SIG-M5 (cell line): ENCODE results near the gene CHI3L2.
A peak's percentile ranks its signal among the peaks of the same experiment; 100 is the strongest.

Experiments
- DNase-seq: peaks from one replicate; lab custom pipeline; 2025; lab: John Stamatoyannopoulos, UW

The CHI3L2 gene, protein sequence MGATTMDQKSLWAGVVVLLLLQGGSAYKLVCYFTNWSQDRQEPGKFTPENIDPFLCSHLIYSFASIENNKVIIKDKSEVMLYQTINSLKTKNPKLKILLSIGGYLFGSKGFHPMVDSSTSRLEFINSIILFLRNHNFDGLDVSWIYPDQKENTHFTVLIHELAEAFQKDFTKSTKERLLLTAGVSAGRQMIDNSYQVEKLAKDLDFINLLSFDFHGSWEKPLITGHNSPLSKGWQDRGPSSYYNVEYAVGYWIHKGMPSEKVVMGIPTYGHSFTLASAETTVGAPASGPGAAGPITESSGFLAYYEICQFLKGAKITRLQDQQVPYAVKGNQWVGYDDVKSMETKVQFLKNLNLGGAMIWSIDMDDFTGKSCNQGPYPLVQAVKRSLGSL

DNA sequence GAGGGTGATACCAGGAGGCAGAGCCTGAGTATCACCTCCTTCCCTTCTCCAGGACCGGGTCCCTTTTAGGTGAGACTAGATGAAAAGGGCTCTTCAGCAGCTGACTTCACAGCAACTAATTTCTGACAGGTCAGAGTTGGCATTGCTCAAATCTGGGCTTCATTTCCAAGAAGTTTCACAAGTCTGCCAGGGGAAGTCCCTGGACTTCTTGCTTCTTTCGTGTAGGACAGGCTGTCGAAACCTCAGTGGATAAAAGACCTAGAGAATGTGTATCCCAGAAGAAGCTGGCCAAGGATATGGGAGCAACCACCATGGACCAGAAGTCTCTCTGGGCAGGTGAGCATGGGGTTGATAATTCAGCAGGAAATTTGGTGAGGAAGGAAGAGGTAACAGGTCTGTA is at the start of gene CHI3L2:
Gene CHI3L2 (plus strand): TSS at position 280 of the 400 bp plus-strand sequence. CDS start 17 bp downstream, at position 297.
- DNase-seq: no peak

DNA sequence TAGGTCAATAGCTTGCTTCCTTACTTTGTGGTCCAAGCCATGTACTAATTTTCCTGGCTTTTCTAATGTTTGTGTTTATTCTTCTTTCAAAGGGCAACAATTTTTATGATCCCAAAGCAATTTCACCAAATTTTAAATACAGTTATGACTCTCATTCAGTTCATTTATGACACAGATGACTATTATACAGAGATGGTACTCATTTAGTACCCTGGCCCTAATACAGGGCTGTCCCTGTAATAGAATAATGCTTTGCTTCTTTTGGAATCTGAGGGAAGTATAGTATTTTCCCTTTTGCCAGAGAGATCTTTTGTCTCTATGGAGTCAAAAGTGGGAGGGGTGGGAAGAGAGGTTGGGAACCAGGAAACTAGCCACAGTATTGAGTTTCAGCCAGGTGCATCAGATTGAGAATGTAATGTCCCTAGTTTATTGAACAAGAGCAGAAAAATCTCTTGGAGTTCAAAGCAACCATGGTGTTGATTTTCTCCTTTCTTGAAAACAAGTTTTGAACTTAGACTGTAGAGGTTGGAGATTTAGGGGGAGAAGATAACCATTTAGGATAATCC is 47.5 kb upstream of the CHI3L2 start:
- DNase-seq: no peak

DNA sequence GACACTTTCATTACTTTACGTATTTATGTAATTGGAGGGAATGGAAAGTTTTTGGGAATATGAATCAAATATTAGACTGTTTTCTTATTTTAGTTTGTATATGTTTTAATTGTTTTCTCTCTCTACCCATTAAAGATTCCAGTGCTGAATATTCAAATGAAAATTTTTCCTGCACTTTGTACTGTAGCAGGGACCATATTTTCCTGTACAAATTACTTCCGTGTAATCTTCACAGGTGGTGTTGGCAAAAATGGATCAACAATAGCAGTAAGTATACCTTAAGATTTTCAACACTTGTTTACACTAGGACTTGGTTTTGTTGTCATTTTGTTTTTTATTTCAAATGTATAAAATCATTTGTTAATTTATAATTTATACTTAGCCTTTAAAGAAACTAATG is 45.5 kb upstream of the CHI3L2 start:
- DNase-seq: no peak

GRCh38 chr1:111183308-111184069 is 44.0 kb upstream of the CHI3L2 start:
- no peak for DNase-seq

GRCh38 chr1:111184663-111185062 is 42.9 kb upstream of the CHI3L2 start:
- no peak for DNase-seq

DNA sequence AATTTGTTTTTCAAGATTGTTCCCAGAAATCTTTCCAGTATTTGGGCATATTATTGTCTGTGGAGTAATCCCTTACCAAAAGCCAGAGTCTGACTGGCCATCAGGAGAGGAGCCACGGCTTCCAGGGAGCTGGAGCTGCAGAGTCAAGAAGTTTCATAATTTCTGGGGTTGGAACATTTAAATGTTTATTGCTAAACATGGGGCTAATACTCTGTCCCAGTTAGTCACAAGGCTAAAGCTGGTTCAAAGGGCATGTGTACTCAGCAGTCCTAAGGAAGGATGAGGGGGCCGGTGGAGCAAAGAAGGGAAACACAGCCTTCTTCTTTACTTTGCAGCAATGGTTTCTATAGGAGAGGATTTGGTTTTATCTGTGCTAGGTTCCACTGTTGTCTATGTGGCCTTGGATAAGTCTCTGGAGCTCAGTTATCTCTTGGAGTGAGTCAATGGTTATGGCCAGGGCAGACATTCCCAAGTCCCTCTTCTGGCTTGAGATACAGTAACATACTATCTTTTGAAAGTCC is 36.5 kb upstream of the CHI3L2 start:
- DNase-seq: no peak

GRCh38 chr1:111191496-111191895 is 36.0 kb upstream of the CHI3L2 start:
- no peak for DNase-seq

DNA sequence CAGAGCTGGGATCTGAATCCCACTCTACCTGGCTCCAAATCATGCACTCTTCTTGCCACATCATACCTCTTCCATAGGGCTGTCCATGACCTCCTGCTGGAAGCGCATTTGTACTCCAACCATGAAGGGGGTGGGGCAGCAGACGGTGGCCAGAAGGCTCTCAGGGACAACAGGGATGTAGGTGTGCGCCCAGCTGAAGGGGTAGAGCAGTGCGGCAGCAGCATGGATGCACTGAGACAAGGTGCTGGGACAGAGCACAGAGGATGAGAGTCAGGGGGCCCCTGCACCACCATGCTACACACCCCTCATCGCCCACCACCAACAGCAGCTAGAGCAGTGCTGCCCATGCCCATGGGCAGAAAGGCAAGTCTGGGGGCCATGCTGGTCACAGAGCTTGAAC is 35.4 kb upstream of the CHI3L2 start:
- no peak for DNase-seq

- DNase-seq: no peak
Observed at GRCh38 chr1:111192658-111193519, 34.6 kb upstream of the CHI3L2 start.

DNA sequence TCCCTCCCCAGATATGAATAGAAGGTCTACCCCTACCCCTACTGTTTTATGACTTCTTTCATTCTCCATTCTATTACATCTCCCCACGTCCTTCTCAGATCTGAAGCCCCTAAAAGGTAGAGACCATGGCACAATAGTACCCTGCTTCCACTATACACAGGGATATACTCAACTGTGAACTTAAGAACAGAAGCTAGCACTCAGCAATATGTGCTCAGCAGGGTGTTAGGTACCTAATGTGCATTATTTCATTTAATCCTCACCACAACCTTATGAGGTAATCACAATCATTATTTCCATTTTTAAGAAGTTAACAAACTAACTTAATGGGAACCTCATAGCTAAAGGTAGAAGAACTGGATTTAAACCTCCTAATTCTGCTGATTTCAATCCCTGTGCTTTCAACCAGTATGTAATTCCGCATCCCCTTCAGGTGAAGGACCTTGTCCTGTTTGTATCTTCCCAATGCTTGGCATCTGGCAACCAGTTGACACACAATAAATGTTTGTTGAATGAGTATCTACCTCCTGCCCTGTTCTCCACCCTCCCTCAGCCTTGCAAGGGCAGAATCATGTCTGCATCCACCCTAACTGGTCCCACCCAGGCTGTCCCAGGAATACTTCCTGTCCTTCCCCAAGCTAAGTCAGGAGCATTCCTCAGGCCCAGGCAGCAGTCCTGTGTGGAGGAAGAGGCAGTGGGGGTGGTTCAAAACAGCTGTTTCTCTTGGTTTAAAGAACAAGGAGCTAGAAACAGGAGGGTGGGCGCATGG is 33.6 kb upstream of the CHI3L2 start:
- no peak for DNase-seq

DNA sequence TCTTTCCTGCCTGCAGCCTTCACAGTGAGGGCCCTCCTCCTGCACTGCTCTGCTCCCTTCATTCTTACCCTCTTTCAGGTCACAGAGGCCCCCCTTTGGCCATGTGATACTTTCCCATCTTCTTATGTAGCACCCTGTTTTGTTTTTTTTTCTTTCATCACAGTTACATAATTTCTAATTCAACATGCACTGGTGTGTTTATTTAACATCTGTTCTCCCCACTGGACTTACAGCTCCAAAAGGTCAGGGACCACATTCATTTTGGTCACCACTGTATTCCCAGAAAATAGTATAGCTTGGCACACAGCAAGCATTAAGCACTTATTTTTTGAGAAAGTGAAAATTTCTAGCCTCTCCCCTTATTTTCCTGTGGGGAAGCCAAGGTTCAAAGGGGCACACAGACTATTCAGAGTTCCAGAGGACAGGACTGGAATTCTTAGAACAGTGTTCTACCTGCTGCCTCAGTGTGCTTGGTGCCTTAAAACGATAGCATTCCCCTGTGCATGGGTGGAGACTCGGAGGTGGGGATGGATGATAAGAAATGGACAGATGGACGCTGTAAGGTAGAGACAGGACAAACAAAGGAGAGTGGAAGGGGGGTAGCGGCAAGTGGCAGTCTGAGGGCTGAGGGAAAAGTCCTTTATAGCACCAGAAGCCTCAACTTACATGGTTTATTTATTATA is 32.4 kb upstream of the CHI3L2 start:
- DNase-seq: no peak

DNA sequence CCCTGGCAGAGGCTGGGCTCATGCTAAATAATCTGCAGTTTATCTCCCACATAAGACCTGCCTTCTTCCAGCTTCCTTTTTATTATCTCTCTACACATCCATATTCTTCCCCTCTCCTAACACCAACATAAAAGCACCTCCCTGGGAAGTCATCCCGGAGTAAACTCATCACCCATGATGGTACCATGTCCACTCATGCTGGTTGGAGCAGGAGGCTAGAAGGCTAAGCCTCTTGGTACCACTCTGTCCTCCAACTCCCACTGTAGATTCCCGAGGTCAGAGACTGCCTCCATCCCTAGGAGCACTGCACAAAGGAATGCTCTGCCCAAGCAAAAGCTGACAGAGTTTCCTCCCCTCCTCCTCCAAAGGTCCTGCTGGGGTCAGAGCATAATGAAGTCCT is 31.3 kb upstream of the CHI3L2 start:
- no peak for DNase-seq

DNA sequence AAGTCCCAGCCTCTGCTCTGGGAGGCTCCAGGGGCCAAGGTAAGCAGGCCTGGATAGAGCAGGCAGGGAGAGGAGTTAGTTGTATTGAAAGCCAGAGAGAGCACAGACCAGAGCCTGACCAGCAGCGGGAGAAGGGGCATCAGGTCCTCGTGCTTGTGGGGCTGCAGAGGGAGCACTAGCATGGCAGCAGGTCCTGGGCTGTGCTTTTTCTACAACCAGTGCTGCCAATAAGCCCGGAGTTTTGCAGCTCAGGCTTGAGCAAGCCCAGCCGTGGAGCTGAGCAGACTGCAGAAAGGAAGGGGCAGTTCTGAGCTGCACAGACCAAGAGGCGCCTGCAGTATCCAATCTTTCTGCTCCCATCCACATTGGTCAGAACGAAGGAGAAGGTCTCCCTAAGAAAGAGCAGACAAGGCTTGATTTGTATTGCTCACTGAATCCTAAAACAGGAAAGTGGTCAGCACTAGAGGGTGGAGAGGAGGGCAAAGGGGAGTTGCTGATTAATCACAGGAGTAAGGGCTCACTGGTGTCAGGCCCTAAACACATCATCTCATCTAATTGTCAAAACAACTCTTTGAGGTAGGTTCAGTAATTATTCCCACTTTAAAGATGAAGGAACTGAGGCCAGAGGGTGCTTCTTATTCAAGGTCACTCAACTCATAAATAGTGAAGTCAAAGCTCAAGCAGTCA is 29.8 kb upstream of the CHI3L2 start:
- no peak for DNase-seq

DNA sequence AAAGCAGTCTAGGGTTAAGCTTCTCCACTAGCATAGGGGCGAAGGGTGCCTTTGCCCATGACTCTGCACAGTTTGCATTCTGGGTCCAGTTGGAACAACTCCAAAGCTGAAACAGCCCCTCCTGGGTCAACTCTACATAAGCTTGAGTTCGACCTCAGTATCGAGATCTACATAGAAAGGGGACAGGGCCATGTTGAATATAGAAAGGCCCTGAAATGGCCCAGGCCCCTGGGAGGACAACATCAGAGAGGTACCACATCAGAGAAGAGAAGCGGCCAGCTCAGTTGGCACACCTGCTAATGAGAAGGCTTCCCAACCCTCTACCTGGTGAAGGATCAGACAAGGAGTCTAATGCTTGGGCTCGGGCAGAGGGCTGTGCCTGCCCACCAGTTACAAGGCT is 28.7 kb upstream of the CHI3L2 start:
- DNase-seq: no peak

DNA sequence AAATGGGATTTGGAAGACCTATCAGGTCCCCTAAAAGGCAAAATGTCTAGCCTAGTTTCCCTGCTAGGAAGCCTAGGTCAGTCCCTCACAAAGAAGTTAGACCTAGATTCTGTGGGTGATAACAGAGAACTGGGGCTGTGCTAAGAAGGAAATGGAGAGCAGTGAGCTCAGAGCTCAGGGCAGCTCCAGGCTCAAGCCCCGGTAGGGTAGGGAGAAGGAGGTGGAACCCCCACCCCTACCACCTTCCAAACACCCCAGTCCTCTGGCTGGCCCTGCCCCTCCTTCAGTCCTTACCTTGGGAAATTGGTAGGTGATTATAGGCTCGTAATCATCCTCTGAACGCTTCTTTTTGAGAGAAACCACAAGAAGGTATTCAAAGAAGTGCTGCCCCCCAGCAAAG is 28.2 kb upstream of the CHI3L2 start:
- no peak for DNase-seq

- DNase-seq: peak; percentile 86
Observed at GRCh38 chr1:111199881-111200801, 27.4 kb upstream of the CHI3L2 start, which contains the start of gene DENND2D. TSS of gene DENND2D (minus strand) at chr1:111200646. CDS start at chr1:111200459, 187 bp downstream.

- DNase-seq: no peak
Observed at GRCh38 chr1:111200802-111201161, 26.7 kb upstream of the CHI3L2 start.

- no peak for DNase-seq
Observed at GRCh38 chr1:111201275-111202090, 26.0 kb upstream of the CHI3L2 start.
